Measurements from ENCODE around the gene VPS26B.
A peak's percentile ranks its signal among the peaks of the same experiment; 100 is the strongest.

GRCh38 chr11:134275534-134276395 is 51.3 kb downstream of the VPS26B start, which contains the start of gene GLB1L3:
- TF ChIP-seq, protein P1, sequence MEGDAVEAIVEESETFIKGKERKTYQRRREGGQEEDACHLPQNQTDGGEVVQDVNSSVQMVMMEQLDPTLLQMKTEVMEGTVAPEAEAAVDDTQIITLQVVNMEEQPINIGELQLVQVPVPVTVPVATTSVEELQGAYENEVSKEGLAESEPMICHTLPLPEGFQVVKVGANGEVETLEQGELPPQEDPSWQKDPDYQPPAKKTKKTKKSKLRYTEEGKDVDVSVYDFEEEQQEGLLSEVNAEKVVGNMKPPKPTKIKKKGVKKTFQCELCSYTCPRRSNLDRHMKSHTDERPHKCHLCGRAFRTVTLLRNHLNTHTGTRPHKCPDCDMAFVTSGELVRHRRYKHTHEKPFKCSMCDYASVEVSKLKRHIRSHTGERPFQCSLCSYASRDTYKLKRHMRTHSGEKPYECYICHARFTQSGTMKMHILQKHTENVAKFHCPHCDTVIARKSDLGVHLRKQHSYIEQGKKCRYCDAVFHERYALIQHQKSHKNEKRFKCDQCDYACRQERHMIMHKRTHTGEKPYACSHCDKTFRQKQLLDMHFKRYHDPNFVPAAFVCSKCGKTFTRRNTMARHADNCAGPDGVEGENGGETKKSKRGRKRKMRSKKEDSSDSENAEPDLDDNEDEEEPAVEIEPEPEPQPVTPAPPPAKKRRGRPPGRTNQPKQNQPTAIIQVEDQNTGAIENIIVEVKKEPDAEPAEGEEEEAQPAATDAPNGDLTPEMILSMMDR (IDR thresholded peaks at IDR 0.05) = no peak
- TF ChIP-seq, protein P2, sequence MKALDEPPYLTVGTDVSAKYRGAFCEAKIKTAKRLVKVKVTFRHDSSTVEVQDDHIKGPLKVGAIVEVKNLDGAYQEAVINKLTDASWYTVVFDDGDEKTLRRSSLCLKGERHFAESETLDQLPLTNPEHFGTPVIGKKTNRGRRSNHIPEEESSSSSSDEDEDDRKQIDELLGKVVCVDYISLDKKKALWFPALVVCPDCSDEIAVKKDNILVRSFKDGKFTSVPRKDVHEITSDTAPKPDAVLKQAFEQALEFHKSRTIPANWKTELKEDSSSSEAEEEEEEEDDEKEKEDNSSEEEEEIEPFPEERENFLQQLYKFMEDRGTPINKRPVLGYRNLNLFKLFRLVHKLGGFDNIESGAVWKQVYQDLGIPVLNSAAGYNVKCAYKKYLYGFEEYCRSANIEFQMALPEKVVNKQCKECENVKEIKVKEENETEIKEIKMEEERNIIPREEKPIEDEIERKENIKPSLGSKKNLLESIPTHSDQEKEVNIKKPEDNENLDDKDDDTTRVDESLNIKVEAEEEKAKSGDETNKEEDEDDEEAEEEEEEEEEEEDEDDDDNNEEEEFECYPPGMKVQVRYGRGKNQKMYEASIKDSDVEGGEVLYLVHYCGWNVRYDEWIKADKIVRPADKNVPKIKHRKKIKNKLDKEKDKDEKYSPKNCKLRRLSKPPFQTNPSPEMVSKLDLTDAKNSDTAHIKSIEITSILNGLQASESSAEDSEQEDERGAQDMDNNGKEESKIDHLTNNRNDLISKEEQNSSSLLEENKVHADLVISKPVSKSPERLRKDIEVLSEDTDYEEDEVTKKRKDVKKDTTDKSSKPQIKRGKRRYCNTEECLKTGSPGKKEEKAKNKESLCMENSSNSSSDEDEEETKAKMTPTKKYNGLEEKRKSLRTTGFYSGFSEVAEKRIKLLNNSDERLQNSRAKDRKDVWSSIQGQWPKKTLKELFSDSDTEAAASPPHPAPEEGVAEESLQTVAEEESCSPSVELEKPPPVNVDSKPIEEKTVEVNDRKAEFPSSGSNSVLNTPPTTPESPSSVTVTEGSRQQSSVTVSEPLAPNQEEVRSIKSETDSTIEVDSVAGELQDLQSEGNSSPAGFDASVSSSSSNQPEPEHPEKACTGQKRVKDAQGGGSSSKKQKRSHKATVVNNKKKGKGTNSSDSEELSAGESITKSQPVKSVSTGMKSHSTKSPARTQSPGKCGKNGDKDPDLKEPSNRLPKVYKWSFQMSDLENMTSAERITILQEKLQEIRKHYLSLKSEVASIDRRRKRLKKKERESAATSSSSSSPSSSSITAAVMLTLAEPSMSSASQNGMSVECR (CRISPR knock-in tag; IDR thresholded peaks at IDR 0.05; ENCODE audit: borderline replicate concordance) = 0 out of 2 replicates have a peak, but pooled peaks have one; percentile 58
- TF ChIP-seq IRF2 (CRISPR knock-in tag; IDR thresholded peaks at IDR 0.05; ENCODE audit: borderline replicate concordance, low read depth) (no peak), STAT6 (CRISPR knock-in tag; conservative IDR thresholded peaks at IDR 0.05; ENCODE audit: low read depth) (no peak), FOXK1 (CRISPR knock-in tag; IDR thresholded peaks at IDR 0.05) (no peak), NR2C2 (CRISPR knock-in tag; IDR thresholded peaks at IDR 0.05) (no peak), SP1 (CRISPR knock-in tag; conservative IDR thresholded peaks at IDR 0.05) (no peak)
- TF ChIP-seq, protein P3, sequence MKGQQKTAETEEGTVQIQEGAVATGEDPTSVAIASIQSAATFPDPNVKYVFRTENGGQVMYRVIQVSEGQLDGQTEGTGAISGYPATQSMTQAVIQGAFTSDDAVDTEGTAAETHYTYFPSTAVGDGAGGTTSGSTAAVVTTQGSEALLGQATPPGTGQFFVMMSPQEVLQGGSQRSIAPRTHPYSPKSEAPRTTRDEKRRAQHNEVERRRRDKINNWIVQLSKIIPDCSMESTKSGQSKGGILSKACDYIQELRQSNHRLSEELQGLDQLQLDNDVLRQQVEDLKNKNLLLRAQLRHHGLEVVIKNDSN (CRISPR knock-in tag; IDR thresholded peaks at IDR 0.05) = 0 out of 2 replicates have a peak, but pooled peaks have one; percentile 39
